ENCODE data around the gene TSNAX. TPM values are rescaled to one million over a fixed set of nuclear protein-coding genes. Genes with fewer than 3 reads are reported as not detected.
A peak's percentile ranks its signal among the peaks of the same experiment; 100 is the strongest.

The TSNAX gene
- total RNA-seq, 1 experiment from 2014 or later, result 47.1 TPM

GRCh38 chr1:231590453-231591198, 62.2 kb downstream of the TSNAX start:
- POLR2A ChIA-PET, result no interaction called here
- Histone ChIP-seq H3K27me3 (ENCODE audit: insufficient read depth, low read length) (no peaks in the 10 kb centered on the region), H3K27ac (ENCODE audit: low read depth, low read length) (no peak overlapping the region), H3K4me1 (ENCODE audit: control insufficient read depth in 1 of 2, insufficient read depth in 2 of 2, low read length in 2 of 2) (no peaks in the 10 kb centered on the region), H3K4me2 (ENCODE audit: low read length) (no peak overlapping the region), H4K20me1 (ENCODE audit: insufficient read depth) (no peaks in the 10 kb centered on the region), H3K79me2 (ENCODE audit: insufficient read depth, low read length) (no peaks in the 10 kb centered on the region), H3K36me3 (ENCODE audit: control insufficient read depth in 1 of 2, insufficient read depth in 2 of 2, low read length in 2 of 2) (no peaks in the 10 kb centered on the region), H2AFZ (ENCODE audit: low read depth, low read length, poor library complexity, severe bottlenecking) (no peak overlapping the region), H3K9ac (ENCODE audit: low read length) (no peak overlapping the region), H3K9me2 (ENCODE audit: insufficient read depth) (no peaks in the 10 kb centered on the region), H3K4me3 (replicated peaks in 1 of 2; ENCODE audit: low read depth in 1 of 2, low read length in 2 of 2) (no peak overlapping the region), H3K9me3 (ENCODE audit: control insufficient read depth in 1 of 2, insufficient read depth in 1 of 2, low read depth in 1 of 2, low read length in 2 of 2) (no peaks in the 10 kb centered on the region)
- ATAC-seq (peak; percentile 98), DNase-seq (ENCODE audit: low read depth, low spot score) (peak; percentile 47)
- CTCF ChIA-PET, result interaction anchor here (1.0 to 2.0 kb wide), 3 partner anchors 10 to 13 kb away, joined by 3 to 4 read pairs (median 4); no protein-coding TSS in a partner anchor
- BruUV-seq (replicated peaks), result no TSS peak
- intact Hi-C loops (cut with micrococcal nuclease), result loop anchor here (1.0 kb wide), 2 partner anchors 232 to 275 kb away; no protein-coding TSS in a partner anchor
- RAD21 ChIA-PET (ENCODE audit: low non-redundant PET in 1 of 2, low total read pairs in 2 of 2, uncharacterized antibody in 2 of 2, unreplicated experiment in 2 of 2), result interaction anchor here in 1 of 2 experiments (0.9 kb wide), 1 partner anchor 252 kb away, joined by 3 read pairs; the partner anchor contains the start of gene SPRTN
- TF ChIP-seq POLR2A (IDR thresholded peaks at IDR 0.05; ENCODE audit: borderline replicate concordance, extremely low read depth, insufficient read depth, insufficient read length), result no peak
- no peak for TF ChIP-seq EZH2phosphoT487 (IDR thresholded peaks at IDR 0.05; ENCODE audit: borderline replicate concordance)
- no peak for TF ChIP-seq ZFX (IDR thresholded peaks at IDR 0.05)
- no peak for TF ChIP-seq EZH2 (IDR thresholded peaks at IDR 0.05)
- TF ChIP-seq, protein P1, sequence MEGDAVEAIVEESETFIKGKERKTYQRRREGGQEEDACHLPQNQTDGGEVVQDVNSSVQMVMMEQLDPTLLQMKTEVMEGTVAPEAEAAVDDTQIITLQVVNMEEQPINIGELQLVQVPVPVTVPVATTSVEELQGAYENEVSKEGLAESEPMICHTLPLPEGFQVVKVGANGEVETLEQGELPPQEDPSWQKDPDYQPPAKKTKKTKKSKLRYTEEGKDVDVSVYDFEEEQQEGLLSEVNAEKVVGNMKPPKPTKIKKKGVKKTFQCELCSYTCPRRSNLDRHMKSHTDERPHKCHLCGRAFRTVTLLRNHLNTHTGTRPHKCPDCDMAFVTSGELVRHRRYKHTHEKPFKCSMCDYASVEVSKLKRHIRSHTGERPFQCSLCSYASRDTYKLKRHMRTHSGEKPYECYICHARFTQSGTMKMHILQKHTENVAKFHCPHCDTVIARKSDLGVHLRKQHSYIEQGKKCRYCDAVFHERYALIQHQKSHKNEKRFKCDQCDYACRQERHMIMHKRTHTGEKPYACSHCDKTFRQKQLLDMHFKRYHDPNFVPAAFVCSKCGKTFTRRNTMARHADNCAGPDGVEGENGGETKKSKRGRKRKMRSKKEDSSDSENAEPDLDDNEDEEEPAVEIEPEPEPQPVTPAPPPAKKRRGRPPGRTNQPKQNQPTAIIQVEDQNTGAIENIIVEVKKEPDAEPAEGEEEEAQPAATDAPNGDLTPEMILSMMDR (IDR thresholded peaks at IDR 0.05 in 2 of 3, conservative IDR thresholded peaks at IDR 0.05 in 1 of 3; ENCODE audit: borderline replicate concordance in 1 of 3, insufficient read depth in 1 of 3, low read depth in 2 of 3, low read length in 2 of 3), result peak; percentile 70 to 90 (median 81)
- TF ChIP-seq YY1 (IDR thresholded peaks at IDR 0.05; ENCODE audit: extremely low read depth, insufficient replicate concordance, low read depth, low read length), result no peak
- peak; percentile 93 for TF ChIP-seq RAD21 (IDR thresholded peaks at IDR 0.05; ENCODE audit: low read depth)
